HG03342 (cell line): Measurements from ENCODE around the gene FAM114A2.
"Not testable (repeated sequence)": the region's sequence is repeated elsewhere in the genome, so short reads cannot be mapped to it uniquely, and the experiment has no call there.

Source experiments
- ATAC-seq: cut with Tn5 transposase; IDR thresholded peaks from one replicate; pipeline ENCODE4 v1.9.1; 2021; ENCODE audit warnings: mild to moderate bottlenecking, moderate library complexity; ENCODE audit not compliant: unreplicated experiment

The FAM114A2 gene

GRCh38 chr5:154049636-154050035 lies 10.9 kb upstream of the FAM114A2 start:
- no peak for ATAC-seq

DNA sequence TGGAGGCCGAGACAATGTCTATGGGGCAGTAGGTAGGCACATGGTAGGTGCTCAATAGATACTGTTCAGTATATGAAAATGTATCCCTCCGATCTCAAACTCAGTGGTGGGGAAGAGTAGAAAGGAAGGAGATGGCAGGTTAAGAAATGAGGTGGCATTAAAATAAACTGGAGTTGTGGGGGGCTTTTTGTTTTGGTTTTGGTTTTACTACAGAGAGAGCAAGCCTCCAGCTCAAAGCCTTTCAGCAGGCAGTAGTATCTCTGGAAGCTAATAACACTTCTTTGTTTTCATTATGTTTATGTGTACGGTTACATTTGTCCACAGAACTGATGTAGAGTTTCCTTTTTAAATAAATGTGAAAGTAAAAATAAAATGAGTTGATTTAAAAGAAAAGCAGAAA lies 8.6 kb upstream of the FAM114A2 start:
- ATAC-seq = no peak

GRCh38 chr5:154046486-154046885 lies 7.8 kb upstream of the FAM114A2 start:
- no peak for ATAC-seq

GRCh38 chr5:154044581-154044980 lies 5.9 kb upstream of the FAM114A2 start:
- no peak for ATAC-seq

- ATAC-seq = no peak
Observed at GRCh38 chr5:154044099-154044498, 5.4 kb upstream of the FAM114A2 start.

- no peak for ATAC-seq
Observed at GRCh38 chr5:154042766-154043165, 4.1 kb upstream of the FAM114A2 start.

- no peak for ATAC-seq
Observed at GRCh38 chr5:154039458-154039829, 734 bp upstream of the FAM114A2 start.

DNA sequence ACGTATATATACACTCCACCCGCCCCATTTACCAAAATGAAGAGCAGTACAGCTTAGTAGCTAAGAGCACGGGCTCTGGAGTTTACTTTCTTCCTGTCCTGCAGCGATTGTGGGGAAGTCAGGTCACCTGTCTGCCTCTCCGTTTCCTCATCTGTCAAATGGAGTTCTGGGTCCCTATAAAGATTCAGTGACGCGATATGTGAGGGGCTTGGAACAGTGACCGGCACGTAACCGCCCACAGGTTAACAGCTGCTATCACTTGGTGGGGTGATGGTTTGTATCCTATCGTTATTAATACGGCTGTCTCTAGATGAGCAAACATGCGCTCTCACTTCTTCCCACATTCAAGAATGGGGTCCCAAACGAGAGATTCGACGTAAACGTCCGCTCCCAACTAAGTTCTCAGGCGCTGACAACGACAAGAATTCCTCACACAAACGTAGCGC lies 426 bp downstream of the FAM114A2 start:
- peak; percentile 54 for ATAC-seq

GRCh38 chr5:154034944-154035343 lies 3.8 kb downstream of the FAM114A2 start:
- no peak for ATAC-seq

GRCh38 chr5:154031937-154032489 lies 6.7 kb downstream of the FAM114A2 start:
- ATAC-seq = no peak

- ATAC-seq = no peak
Observed at GRCh38 chr5:154025951-154026350, 12.8 kb downstream of the FAM114A2 start.

DNA sequence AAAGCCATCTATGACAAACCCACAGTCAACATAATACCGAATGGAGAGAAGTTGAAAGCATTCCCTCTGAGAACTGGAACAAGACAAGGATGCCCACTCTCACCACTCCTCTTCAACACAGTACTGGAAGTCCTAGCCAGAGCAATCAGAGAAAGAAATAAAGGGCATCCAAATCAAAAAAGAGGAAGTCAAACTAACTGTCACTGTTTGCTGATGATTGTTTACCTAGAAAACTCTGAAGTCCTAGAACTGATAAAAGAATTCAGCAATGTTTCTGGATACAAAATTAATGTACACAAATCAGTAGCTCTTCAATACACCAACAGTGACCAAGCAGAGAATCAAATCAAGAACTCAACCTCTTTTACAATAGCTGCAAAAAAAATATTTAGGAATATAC lies 19.8 kb downstream of the FAM114A2 start:
- not testable (repeated sequence) for ATAC-seq

GRCh38 chr5:154015071-154015693 lies 23.5 kb downstream of the FAM114A2 start:
- ATAC-seq = no peak

- no peak for ATAC-seq
Observed at GRCh38 chr5:154010660-154011059, 28.1 kb downstream of the FAM114A2 start.

GRCh38 chr5:154005648-154006047 lies 33.1 kb downstream of the FAM114A2 start:
- ATAC-seq = no peak

DNA sequence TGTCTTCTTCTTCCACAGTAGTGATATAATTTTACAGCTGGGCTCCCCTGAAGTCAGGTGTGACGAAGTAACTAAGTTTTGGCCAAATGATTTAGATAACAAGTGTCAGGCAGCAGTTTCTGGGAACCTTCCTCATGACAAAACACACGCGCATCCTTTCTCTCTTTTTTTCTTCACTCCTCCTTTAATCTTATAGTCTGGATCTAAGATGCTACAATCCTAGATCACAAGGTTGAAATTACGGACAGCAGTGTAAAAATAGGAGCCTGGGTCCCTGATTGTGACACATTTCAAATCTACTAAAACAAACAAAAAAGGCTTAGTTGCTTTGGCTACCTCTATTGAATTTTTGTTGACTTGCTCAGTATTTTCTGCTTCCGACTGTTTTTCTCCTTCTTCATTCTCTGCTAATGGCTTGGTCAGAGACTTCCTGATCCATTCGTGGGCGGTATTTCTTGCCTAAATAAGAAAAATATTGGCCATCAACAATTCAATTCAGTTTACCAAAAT lies 36.1 kb downstream of the FAM114A2 start:
- ATAC-seq = no peak

GRCh38 chr5:154002093-154002492 lies 36.6 kb downstream of the FAM114A2 start:
- ATAC-seq = no peak

DNA sequence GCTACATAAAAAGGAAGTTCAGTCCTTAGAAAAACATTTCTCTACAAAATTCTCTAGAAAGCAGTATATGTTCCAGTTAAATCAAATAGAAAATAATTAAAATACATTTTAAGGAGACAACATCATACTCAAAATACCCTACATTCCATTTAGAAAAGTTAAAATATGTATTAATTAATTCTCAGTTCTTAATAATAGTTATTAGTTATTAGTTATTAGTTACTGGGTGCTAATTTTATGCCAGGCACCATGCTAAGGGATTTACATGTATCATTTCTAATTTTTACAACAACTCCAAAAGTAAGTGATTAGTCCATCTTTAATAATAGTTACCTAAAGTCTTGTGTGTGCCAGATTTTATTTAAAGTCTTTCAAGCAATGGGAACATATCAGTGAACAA lies 38.0 kb downstream of the FAM114A2 start:
- no peak for ATAC-seq

DNA sequence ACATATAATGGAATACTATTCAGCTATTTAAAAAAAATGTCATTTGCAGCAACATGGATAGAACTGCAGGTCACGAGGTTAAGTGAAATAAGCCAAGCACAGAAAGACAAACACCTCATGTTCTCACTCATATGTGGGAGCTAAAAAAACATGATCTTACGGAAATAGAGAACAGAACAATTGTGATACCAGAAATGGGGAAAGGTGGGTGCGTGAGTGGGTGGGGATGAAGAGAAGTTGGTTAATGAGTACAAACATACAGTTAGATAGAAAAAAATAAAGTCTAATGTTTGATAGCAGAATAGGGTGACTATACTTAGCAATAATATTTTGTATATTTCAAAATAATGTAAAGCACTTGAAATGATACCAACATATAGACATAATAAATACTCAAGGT lies 38.7 kb downstream of the FAM114A2 start:
- no peak for ATAC-seq

DNA sequence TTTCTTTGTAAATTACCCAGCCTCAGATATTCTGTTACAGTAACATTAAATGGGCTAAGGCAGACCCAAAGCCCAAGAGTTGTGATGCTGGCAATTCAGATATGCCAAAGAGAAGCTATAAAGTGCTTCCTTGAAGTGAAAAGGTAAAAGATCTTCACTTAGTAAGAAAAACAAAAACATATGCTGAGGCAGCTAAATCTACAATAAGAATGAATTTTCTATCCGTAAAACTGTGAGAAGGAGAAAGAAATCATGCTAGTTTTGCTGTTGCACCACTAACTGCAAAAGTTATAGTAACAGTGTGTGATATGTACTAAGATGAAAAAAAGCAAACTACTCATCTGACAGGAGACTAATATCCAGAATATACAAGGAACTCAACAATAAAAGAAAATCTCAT lies 39.9 kb downstream of the FAM114A2 start:
- no peak for ATAC-seq

DNA sequence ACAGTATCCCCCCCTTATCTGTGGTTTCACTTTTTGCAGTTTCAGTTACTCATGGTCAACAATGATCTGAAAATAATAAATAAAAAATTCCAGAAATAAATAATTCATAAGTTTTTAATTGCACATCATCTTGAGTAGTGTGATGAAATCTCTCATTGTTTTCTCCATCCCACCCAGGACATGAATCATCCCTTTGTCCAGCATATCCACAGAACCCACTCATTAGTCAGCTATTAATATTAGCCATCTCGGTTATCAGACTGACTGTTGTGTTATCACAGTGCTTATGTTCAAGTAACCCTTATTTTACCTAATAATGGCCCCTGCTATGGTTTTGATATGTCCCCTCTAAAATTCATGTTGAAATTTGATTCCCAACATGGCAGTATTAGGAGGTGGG lies 40.7 kb downstream of the FAM114A2 start:
- ATAC-seq = no peak

- no peak for ATAC-seq
Observed at GRCh38 chr5:153991168-153991567, 47.5 kb downstream of the FAM114A2 start.

DNA sequence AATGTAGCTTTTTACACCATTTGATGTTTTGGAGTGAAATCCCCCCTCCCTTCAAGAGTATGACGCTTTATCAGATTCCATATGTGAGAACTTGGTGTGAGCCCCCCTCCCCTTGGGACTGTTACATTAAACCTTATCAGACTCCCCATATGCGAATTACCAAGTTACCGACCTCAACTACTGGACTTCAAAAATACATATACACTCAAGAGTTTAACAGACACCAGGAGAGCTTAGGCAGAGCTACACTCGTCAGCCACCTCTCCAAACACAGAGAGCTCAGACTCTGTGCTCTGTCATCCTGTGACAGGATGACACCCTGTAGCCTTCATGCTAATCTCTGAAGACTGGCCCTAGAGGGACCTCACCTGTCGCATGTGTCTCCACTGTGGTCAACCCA lies 50.2 kb downstream of the FAM114A2 start:
- no peak for ATAC-seq
